Memory B cell (primary cell): Measurements from ENCODE around the gene ASCC3.

Experiments used
- ATAC-seq: fragments of 150-1000 bp; cut with Tn5 transposase; 2 replicates; pipeline ENCODE4 v1.10.0; 2021; ENCODE audit warnings: low read depth, mild to moderate bottlenecking, moderate library complexity
- DNase-seq, 2 donors: peaks; one replicate each; pipeline ENCODE4 v3.0.0; 2022; ENCODE audit warnings: low spot score in 2 of 2
- H3K27ac Mint-ChIP-seq: one replicate; pipeline ENCODE4 v1.8.0; 2022; ENCODE audit warnings: mild to moderate bottlenecking, moderate library complexity, mixed read lengths
- H3K27me3 Mint-ChIP-seq: one replicate; pipeline ENCODE4 v1.8.0; 2022; ENCODE audit warnings: mixed read lengths
- H3K36me3 Mint-ChIP-seq: one replicate; pipeline ENCODE4 v1.8.0; 2022; ENCODE audit warnings: mild to moderate bottlenecking, mixed read lengths
- H3K4me1 Mint-ChIP-seq: one replicate; pipeline ENCODE4 v1.8.0; 2022; ENCODE audit warnings: mixed read lengths
- H3K4me3 Mint-ChIP-seq: one replicate; pipeline ENCODE4 v1.8.0; 2022; ENCODE audit warnings: mild to moderate bottlenecking, moderate library complexity, mixed read lengths
- H3K9me3 Mint-ChIP-seq: one replicate; pipeline ENCODE4 v1.8.0; 2022; ENCODE audit warnings: mixed read lengths

The ASCC3 gene

DNA sequence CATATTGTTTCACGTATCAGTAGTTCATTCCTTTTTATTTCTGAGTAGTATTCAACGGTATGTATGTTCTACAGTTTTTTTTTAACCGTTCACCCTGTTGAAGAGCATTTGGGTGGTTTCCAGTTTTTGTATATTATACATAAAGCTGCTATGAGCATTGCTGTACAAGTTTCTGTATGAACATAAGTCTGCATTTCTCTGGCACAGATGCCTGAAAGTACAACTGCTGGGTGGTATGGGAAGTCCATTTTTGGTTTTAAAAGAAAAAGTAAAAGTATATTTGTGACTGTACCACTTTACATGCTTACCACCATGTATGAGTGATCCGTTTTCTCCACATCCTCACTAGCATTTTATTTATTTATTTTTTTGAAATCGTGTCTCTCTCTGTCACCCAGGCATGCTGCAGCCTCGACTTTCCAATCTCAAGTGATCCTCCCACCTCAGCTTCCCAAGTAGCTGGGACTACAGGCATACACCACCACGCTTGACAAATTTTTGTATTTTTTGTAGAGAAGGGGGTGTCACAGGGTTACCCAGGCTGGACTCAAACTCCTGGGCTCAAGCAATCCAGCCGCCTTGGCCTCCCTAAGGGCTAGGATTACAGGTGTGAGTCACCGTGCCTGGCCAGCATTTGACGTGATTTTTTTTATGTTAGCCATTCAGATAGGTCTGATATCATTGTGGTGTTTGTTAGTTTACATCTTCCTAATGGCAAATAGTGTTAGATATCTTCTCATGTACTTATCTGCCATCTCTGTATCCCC lies 405.4 kb downstream of the ASCC3 start:
- ATAC-seq: no peak
- peaks cover 9% of the 10 kb centered on the region for H3K27me3 Mint-ChIP-seq
- DNase-seq: no peak
- H3K4me3 Mint-ChIP-seq: no peak overlapping the region
- H3K9me3 Mint-ChIP-seq: no peaks in the 10 kb centered on the region
- H3K36me3 Mint-ChIP-seq: no peaks in the 10 kb centered on the region
- peaks cover 2% of the 10 kb centered on the region for H3K4me1 Mint-ChIP-seq
- H3K27ac Mint-ChIP-seq: no peak overlapping the region

DNA sequence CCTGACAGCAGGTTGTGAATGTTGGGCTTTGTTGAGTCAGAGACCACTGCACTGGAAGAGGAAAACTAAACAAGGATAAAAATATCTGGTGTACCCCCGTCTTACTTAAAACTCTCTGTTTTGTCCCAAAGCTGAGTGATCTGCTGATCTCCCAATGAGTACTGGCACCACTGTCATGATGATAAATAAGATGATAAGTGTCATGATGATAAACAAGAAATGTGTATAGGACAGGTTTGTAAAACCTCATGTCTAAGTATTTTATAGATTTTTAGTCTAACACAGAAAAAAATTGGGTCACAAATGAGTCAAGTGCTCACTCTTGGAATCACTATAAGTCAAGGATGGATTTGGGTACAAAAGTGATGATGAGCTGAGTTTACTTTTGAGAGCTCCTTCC lies 407.9 kb downstream of the ASCC3 start:
- no peak overlapping the region for H3K4me3 Mint-ChIP-seq
- H3K9me3 Mint-ChIP-seq: no peaks in the 10 kb centered on the region
- no peak overlapping the region for H3K27ac Mint-ChIP-seq
- DNase-seq (no peak), ATAC-seq (no peak)
- peaks cover 14% of the 10 kb centered on the region for H3K27me3 Mint-ChIP-seq
- H3K4me1 Mint-ChIP-seq: peaks cover 2% of the 10 kb centered on the region
- no peaks in the 10 kb centered on the region for H3K36me3 Mint-ChIP-seq

DNA sequence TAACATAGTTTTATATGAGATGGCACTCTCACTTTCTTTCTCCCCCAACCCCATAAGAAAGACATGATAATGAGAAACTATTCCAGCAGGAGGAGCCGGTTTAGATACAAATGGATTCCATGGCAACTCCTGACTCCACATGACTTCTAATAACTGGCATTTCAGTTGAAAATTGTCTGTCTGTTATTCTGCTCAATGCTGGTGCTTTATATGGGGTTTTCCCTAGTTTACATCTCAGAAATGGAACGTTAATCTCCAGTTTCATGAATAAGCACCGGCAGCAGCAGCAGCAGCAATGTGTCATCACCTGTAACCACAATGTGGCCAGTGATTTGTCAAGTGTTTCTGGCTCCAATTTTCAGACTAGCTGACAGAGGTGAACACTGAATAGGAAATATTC lies 408.5 kb downstream of the ASCC3 start:
- H3K36me3 Mint-ChIP-seq: no peaks in the 10 kb centered on the region
- peak; percentile 53 for ATAC-seq

DNA sequence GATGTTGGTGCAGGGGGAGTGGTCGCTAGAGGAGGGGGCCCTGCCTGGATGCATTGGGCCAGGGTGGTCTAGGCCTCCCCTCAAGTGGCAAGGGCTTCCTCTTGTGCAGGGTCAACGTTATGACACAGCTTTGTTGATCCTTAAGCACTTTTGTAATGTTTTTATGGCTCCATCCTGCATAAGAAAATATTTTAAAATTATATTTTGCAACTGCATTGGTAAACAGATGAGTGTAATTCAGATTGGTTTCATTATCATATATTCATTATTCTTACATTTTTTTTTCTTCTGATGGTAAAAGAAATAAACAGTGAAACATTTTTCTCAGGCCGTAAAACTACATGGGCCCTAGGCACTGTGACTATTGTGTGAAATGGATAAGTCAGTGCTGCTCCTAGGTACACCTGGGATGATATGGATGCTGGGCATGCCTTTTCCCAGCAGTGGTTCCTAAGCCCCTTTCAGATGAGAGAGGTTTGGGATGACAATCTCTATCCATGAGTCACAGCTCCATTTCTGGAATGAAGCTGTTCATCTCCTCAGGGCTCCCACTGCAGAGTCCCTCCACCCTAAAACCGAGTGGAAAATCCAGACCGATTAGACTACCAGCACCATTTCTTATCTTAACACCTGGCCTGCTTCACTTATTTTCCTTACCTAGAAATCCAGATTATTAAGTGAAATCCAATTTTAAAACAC lies 410.6 kb downstream of the ASCC3 start:
- no peak overlapping the region for H3K27ac Mint-ChIP-seq
- H3K36me3 Mint-ChIP-seq: no peaks in the 10 kb centered on the region
- peaks cover 19% of the 10 kb centered on the region for H3K27me3 Mint-ChIP-seq

More for the DNA sequence above, 408.5 kb downstream of the ASCC3 start:
- no peak overlapping the region for H3K27ac Mint-ChIP-seq
- H3K4me3 Mint-ChIP-seq: no peak overlapping the region
- H3K27me3 Mint-ChIP-seq: peaks cover 17% of the 10 kb centered on the region
- no peak for DNase-seq
- H3K9me3 Mint-ChIP-seq: no peaks in the 10 kb centered on the region
- H3K4me1 Mint-ChIP-seq: peaks cover 2% of the 10 kb centered on the region

DNA sequence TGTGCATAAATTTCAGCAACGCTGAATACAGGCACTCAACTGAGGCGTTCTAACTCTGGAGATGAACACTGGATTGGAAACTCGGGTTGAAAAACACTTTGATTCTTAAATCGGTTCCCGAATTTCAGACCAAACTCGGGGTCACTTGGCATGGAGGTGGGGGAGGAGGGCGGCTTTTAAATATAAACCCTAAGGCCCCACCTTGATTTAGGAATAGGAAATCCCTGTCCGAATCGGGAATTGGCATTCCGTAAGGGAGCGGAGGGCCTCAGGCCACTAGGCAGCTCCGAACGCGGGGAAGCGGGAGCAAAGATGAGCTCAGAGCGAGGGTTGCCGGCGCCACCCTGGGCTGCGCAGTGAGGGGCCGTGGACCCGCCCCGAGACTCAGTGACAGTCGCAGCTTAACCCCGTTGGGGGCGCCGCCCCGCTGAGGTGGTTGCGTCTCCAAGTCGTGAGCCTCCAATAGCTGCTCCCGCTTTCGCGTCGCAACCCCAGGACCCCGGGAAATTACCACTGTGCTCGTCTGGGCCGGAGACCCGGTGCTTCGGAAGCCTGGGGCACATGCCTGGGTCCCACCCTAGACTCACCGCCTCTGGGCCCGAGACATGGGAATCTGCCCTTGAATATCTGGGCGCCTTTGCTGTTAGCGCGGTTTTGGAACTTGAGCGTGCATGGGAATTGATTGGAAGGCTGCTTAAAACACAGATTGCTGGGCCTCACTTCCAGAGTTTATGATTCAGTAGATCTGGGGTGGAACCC lies 411.8 kb downstream of the ASCC3 start:
- Mint-ChIP-seq H3K4me1 (peaks cover 9% of the 10 kb centered on the region), H3K4me3 (no peak overlapping the region)
- ATAC-seq: no peak

More for the DNA sequence above, 410.6 kb downstream of the ASCC3 start:
- peaks cover 2% of the 10 kb centered on the region for H3K9me3 Mint-ChIP-seq
- H3K4me3 Mint-ChIP-seq: no peak overlapping the region
- ATAC-seq: no peak
- peaks cover 9% of the 10 kb centered on the region for H3K4me1 Mint-ChIP-seq
- no peak for DNase-seq

DNA sequence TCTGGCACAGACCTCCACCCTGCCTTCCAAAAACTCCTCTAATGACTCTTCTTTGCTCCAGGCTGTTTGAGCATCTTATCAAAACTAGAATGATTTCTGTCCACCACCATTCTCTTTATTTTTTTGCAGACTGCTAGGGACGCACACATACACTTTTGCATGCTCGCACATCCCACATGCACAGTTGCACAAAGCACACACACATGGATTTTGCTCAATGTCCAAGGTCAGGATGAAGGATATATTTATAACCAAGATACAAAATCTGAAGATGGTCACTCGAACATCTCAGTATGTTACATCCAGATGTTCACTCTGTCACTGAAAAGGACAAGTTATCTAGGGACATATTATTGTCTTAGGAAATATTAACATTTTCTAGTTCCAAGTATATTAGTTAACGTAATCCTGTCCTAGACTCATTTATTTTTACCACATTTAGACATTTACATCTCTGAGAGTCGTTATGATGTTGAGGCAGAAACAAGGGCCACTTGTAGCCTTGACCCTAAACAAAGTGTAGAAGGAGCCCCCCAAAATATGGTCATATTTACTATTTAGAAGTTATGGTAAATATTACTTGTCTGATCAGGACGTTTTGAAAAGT lies 413.0 kb downstream of the ASCC3 start:
- DNase-seq: no peak
- ATAC-seq: no peak
- H3K27me3 Mint-ChIP-seq: peaks cover 23% of the 10 kb centered on the region
- H3K36me3 Mint-ChIP-seq: no peaks in the 10 kb centered on the region
- H3K4me3 Mint-ChIP-seq: no peak overlapping the region
- peaks cover 4% of the 10 kb centered on the region for H3K9me3 Mint-ChIP-seq
- H3K27ac Mint-ChIP-seq: no peak overlapping the region
- peaks cover 9% of the 10 kb centered on the region for H3K4me1 Mint-ChIP-seq

More for the DNA sequence above, 411.8 kb downstream of the ASCC3 start:
- no peak for DNase-seq
- Mint-ChIP-seq H3K36me3 (no peaks in the 10 kb centered on the region), H3K9me3 (peaks cover 2% of the 10 kb centered on the region), H3K27ac (no peak overlapping the region), H3K27me3 (peaks cover 21% of the 10 kb centered on the region)

DNA sequence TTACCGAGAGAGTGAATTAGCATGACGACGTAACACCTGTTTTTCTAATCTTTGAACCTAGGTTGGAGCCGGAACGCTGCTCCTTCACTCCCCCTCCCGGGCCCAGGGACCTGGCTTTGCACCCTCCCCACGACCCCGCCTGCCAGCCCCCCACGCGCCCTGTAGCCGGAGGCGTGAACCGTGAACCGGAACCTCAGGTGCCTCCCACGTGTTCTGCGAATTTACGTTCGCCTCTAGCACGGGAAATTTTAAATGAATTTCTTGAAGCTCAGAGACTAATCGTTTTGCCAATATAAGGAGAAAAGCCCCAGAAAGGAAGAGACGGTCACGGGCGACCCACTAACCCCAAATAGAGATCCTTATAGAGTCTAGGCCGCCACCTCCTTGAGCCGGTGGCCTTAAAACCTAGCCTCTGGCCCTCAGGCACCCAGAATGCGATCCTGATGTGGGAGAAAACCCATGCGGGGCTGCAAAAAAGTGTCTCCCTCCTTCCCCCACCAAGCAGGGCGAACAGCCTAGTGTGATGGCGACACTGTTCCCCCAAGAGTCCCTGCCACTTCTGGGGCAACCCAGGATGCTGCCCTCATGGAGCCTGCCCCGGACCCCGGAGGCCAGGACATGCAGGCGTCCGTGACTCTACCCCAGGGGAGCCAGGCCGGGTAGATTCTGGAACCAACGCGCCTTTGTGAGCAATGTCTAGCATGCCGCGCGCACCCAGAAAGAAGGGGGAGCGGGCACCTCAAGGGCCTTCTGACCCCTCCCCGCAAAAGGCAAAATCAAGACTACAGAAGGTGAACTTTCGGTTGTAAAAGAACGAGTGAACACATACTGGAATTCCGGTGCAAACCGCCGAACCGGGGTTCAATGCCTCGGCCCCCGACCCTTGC lies 413.8 kb downstream of the ASCC3 start:
- Mint-ChIP-seq H3K4me1 (peaks cover 9% of the 10 kb centered on the region), H3K27ac (peak overlapping the region; percentile 73), H3K27me3 (peaks cover 27% of the 10 kb centered on the region), H3K4me3 (no peak overlapping the region), H3K9me3 (peaks cover 4% of the 10 kb centered on the region), H3K36me3 (no peaks in the 10 kb centered on the region)
- DNase-seq (no peak), ATAC-seq (no peak)

DNA sequence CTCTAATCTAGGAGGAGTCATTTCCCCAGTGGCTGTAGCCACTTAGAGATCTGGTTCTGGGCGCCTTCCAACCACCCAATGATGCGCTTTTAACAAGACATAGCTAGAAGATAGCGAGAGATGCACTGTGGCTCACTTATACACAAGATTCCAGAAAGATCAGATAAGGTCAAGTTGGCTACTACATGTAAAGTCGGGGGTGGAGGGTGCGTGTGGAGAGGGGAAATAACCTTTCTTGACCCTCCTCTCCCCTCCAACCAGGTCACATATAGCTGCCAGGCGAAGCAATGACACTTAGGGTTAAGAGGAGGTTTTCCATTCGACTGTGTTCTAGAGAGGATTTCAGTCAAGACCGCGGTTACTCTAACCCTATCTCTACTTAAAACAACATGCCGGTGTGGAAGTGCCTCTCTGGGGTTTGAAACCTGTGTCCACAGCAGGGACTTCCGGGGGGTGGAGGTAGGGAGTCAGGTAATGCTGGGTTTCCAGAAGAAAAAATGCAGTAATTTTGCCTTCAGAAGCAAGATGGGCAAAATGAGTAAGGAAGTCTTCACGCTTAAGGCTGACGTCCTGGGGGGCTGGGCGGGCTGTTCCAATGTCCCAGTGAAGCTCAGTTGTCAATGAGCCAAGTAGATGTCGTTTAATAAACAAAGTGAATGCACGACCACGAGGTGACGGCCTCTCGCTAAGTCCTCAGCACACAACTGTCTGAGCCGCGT lies 414.6 kb downstream of the ASCC3 start:
- DNase-seq (no peak), ATAC-seq (no peak)
- no peak overlapping the region for H3K4me3 Mint-ChIP-seq
- peaks cover 4% of the 10 kb centered on the region for H3K9me3 Mint-ChIP-seq
- H3K4me1 Mint-ChIP-seq: peaks cover 7% of the 10 kb centered on the region
- no peaks in the 10 kb centered on the region for H3K36me3 Mint-ChIP-seq
- H3K27ac Mint-ChIP-seq: peak overlapping the region; percentile 73
- H3K27me3 Mint-ChIP-seq: peaks cover 29% of the 10 kb centered on the region

DNA sequence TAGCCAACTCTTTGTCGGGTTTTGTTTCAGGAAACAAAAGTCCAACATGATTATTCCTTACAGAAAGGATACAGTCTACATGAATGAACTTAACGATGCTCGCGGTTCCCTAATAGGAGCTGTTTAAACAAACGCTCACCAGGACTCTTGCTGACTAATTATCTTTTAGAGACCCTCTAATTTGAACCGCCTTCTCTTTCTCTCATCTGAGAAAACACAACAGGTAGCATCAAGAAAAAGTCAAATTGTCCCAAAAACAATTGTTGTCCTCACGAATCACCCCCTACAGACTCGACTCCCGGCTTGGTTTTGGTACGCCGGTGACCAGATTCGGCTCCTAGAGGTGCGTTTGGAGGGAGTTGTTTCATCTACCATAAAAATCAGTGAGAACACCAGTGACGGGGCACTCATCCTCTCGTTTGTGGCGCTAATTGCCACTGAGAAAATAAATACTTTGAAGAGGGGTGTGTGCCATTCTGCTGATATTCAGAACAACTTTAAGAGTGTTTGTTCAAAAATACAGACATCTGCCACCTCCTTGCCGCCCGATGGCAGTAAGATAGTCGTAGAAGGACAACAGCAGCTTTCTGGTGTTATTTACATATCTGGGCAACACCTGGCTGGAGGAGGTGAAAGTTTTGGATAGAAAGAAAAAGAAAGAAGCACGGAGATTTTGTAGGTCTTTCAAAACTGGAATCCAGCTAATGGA lies 415.3 kb downstream of the ASCC3 start:
- peaks cover 4% of the 10 kb centered on the region for H3K9me3 Mint-ChIP-seq
- no peak for DNase-seq
- no peak for ATAC-seq
- H3K4me3 Mint-ChIP-seq: no peak overlapping the region
- peaks cover 7% of the 10 kb centered on the region for H3K4me1 Mint-ChIP-seq
- H3K27ac Mint-ChIP-seq: peak overlapping the region; percentile 73
- H3K27me3 Mint-ChIP-seq: peaks cover 29% of the 10 kb centered on the region
- no peaks in the 10 kb centered on the region for H3K36me3 Mint-ChIP-seq

DNA sequence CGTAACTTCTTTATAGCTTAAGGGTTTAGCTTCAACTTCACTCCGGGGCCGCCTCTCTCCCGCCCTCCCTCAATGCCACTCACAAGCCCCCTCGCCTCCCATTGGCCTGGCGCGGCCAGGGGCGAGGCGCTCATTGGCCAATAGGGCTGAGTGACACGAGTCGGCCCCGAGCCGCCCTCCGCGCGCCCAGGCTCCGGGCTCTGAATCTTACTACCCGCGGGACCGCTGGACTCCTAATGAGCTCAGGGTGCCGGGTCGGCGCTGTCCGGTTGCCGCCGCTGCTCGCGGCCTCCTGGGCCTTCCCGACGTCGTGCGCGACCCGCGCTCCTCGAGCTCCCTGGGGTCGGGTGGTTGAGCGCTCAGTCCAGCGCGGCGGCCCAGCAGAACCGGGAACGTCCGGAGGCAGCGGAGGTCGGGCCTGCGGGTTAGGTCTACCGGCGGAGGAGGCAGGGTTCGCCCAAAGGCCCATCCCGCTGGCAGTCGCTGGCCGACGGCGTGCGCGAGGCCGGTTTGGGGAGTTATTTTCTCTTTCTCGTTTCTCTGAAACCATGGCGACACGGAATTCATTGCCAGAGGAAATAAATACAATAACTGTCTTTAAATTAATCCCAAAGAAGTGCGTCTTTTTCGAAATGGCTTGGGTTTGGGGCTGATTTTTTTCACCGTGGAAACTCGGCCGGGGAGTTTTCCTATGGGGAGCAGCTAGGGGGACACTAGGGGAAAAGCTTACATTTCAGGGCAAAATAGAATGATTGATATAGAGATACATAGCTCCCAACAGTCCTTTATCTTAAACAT lies 416.0 kb downstream of the ASCC3 start, which contains the start of gene SIM1:
Gene SIM1, minus strand, starts transcription at position 19 of the 798 bp plus-strand sequence. CDS start 1,453 bp downstream, outside the sequence.
- no peak within 1 kb of the TSS for H3K27ac Mint-ChIP-seq
- H3K36me3 Mint-ChIP-seq: no peaks in the 10 kb centered on the region
- DNase-seq: peak in 1 of 2 donors; percentile 22
- peaks cover 32% of the 10 kb centered on the region for H3K27me3 Mint-ChIP-seq
- H3K4me1 Mint-ChIP-seq: peaks cover 7% of the 10 kb centered on the region
- ATAC-seq: no peak
- peak within 1 kb of the TSS; percentile 29 for H3K4me3 Mint-ChIP-seq
- peaks cover 4% of the 10 kb centered on the region for H3K9me3 Mint-ChIP-seq

DNA sequence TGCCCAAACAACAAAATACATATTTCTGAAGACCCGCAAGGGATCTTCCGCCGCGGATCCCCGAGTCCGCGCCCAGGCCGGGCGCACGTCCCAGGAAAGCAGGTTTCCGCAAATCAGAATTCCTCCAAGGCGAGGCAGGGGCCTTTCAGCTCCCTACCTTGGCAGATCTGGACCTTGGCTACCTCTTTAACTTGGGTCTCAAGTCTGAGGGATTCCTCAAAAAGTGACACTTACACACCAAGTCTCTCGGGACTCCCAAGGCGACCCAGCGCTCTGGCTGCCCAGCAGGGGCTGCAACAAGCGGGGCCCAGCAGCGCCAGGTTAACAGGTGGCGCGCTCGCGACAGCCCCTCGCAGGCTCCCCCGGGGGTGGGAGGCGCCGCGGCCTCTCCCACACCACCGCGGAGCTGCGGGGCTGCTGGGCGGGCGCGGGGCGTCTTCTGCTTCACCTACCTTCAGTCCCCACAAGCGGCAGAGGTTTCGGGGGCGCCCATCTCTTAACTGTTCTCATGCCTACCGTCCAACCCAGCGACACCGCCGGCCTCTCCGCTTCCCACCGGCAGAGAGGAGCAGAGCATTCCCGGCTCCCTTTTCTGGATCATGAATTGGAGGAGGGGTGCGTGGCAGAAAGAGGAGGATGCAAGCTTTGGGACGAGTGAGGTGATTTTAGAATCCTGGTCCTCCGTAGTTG lies 416.8 kb downstream of the ASCC3 start:
- Mint-ChIP-seq H3K4me1 (peaks cover 7% of the 10 kb centered on the region), H3K4me3 (no peak overlapping the region), H3K9me3 (peaks cover 4% of the 10 kb centered on the region), H3K27me3 (peaks cover 29% of the 10 kb centered on the region), H3K27ac (no peak overlapping the region), H3K36me3 (no peaks in the 10 kb centered on the region)
- ATAC-seq (no peak), DNase-seq (no peak)
